Activated CD4-positive, alpha-beta T cell treated with anti-CD3 and anti-CD28 coated beads, Interleukin-2, amount 10 ng/mL, durations not matched to agents 24 days and 14 days (primary cell): Measurements from ENCODE around the gene CMTM1. TPM values are rescaled to one million over a fixed set of nuclear protein-coding genes. Genes with fewer than 3 reads are reported as not detected.
"Not testable (repeated sequence)": the region's sequence is repeated elsewhere in the genome, so short reads cannot be mapped to it uniquely, and the experiment has no call there.

Experiments
- DNase-seq: peaks from one replicate; pipeline ENCODE4 v3.0.0; 2022
- H3K27ac Mint-ChIP-seq: one replicate; pipeline ENCODE4 v1.8.0; 2022; ENCODE audit warnings: mild to moderate bottlenecking, mixed read lengths
- H3K27me3 Mint-ChIP-seq: one replicate; pipeline ENCODE4 v1.8.0; 2022; ENCODE audit warnings: mixed read lengths
- H3K36me3 Mint-ChIP-seq: one replicate; pipeline ENCODE4 v1.8.0; 2022; ENCODE audit warnings: low read depth, mild to moderate bottlenecking, mixed read lengths
- H3K4me1 Mint-ChIP-seq: one replicate; pipeline ENCODE4 v1.8.0; 2021; ENCODE audit warnings: mixed read lengths
- H3K4me3 Mint-ChIP-seq: one replicate; pipeline ENCODE4 v1.8.0; 2022; ENCODE audit warnings: mild to moderate bottlenecking, moderate library complexity, mixed read lengths
- H3K9me3 Mint-ChIP-seq: one replicate; pipeline ENCODE4 v1.8.0; 2021; ENCODE audit warnings: mixed read lengths
- intact Hi-C: fragments of 100-400 bp; cut with micrococcal nuclease; formaldehyde crosslinking; loops from one replicate; pipeline ENCODE4 v1.15.1; 2023
- total RNA-seq: library from RNA; stranded (reverse); gene quantifications from 2 replicates; pipeline ENCODE4 v1.2.3, GENCODE V29; 2022

The CMTM1 gene
- total RNA-seq, 1 donor from 2014 or later, result 13.6 TPM

GRCh38 chr16:66580605-66581209, 14.5 kb downstream of the CMTM1 start:
- no peak overlapping the region for H3K4me3 Mint-ChIP-seq
- intact Hi-C loops, result no loop called here

GRCh38 chr16:66581246-66581952, 15.2 kb downstream of the CMTM1 start:
- Mint-ChIP-seq H3K9me3 (no peaks in the 10 kb centered on the region), H3K27ac (no peak overlapping the region), H3K4me3 (no peak overlapping the region), H3K36me3 (peaks cover 23% of the 10 kb centered on the region), H3K27me3 (peaks cover 31% of the 10 kb centered on the region), H3K4me1 (peaks cover 23% of the 10 kb centered on the region)
- intact Hi-C loops, result no loop called here
- no peak for DNase-seq

More at GRCh38 chr16:66580605-66581209, 14.5 kb downstream of the CMTM1 start:
- H3K27ac Mint-ChIP-seq, result no peak overlapping the region
- DNase-seq, result no peak
- peaks cover 25% of the 10 kb centered on the region for H3K36me3 Mint-ChIP-seq
- peaks cover 31% of the 10 kb centered on the region for H3K27me3 Mint-ChIP-seq
- H3K9me3 Mint-ChIP-seq, result no peaks in the 10 kb centered on the region
- H3K4me1 Mint-ChIP-seq, result peaks cover 20% of the 10 kb centered on the region

DNA sequence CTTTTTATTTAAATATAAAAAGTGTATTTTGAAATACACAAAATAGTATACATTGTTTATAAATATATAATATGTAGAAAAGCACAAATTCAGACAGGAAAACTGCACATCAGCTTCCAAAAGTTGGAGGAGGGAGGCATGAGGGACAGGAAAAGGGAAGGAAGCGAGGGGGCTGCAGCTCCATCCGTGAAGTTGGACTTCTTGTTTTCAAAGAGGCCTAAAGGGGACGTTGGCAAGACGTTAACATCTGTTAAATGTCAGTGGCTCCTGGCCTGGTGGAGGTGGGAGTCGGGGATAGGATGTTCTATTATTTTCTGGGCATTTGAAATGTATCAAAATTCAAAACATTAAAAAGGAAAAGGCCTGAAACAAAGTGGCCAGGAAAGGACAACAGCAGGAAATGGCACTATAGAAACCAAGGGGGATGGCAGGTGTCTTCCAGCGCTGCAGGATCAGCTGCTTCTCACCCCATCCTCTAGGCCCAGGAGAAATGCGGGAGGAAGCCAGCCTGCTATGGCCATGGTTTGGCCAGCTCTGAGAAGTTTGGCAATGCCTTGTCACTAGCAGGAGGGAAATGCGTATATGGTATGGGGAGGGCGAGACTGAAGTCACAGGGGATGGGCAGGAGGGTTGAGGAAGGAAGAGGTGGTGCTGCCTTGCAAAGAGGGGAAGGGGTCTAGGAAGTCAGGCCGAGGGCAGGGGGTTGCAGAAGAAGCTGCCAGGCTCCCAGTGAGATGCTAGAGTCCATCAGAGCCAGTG, 19.4 kb downstream of the CMTM1 start:
- no peak for DNase-seq
- Mint-ChIP-seq H3K27ac (peak overlapping the region; percentile 18), H3K9me3 (no peaks in the 10 kb centered on the region), H3K36me3 (peaks cover 7% of the 10 kb centered on the region), H3K4me1 (peaks cover 43% of the 10 kb centered on the region), H3K27me3 (no peaks in the 10 kb centered on the region), H3K4me3 (peak overlapping the region; percentile 14)
- intact Hi-C loops, result no loop called here

DNA sequence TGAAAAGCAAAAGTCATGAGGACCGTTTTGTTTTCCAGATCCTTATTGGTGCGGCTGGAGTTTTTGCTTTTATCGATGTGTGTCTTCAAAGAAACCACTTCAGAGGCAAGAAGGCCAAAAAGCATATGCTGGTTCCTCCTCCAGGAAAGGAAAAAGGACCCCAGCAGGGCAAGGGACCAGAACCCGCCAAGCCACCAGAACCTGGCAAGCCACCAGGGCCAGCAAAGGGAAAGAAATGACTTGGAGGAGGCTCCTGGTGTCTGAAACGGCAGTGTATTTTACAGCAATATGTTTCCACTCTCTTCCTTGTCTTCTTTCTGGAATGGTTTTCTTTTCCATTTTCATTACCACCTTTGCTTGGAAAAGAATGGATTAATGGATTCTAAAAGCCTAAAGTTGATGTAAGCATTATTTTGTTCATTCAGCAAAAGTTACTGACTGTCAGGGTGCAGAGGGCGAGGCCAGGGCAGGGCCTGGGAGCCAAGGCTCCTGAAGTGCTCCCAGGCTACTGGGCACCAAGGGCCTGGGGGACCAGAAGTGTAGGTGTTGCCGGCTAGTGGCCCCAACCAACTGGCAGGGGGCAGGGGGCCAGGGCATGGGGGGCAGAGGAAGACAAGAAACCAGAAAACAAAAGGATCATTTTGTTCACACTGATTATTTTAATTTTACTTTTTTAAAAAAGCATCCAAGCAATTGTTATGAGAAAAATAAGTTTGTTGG, 21.8 kb downstream of the CMTM1 start:
- intact Hi-C loops, result loop anchor here (2.0 kb wide), 1 partner anchor 35 kb away; the partner anchor contains the start of gene CKLF
- H3K4me1 Mint-ChIP-seq, result peaks cover 34% of the 10 kb centered on the region
- H3K9me3 Mint-ChIP-seq, result no peaks in the 10 kb centered on the region
- DNase-seq, result peak; percentile 62
- H3K27me3 Mint-ChIP-seq, result no peaks in the 10 kb centered on the region
- peaks cover 2% of the 10 kb centered on the region for H3K36me3 Mint-ChIP-seq
- peak overlapping the region; percentile 64 for H3K4me3 Mint-ChIP-seq
- H3K27ac Mint-ChIP-seq, result peak overlapping the region; percentile 2

DNA sequence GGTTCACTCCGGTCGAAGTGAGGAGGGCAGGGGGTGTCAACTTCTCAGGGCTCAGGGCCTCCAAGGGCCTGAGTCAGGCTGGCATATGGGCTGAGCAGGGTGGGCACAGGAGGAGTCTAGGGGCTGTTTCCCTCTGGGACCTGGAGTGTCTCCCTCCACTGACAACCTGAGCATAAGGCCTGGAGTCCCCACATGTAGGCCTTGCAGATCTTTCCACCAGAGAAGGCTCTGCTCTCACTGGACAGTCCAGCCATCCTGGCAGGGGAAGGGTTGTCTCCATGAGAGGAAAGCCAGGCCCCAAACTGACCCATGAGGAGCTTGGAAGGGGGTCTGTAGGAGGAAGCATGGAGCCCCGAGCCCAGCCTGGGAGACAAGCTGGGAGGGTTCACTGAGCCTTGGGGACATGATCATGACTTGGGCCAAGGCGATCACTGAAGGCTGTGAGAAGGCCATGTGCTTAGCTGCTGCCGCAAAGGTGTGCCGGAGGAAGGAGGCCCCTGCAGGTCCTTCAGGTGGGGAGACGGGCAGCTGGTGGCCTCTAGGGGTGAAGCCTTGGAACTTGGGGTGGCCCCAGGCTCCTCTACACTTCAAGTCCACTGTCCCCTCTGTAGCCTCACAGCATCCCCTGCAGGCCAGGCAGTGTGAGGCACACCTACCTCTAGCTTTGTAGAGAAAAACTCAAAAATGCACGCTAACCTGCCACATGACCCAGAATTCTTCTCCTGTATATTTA, 22.9 kb downstream of the CMTM1 start:
- Mint-ChIP-seq H3K27ac (peak overlapping the region; percentile 56), H3K36me3 (peaks cover 2% of the 10 kb centered on the region), H3K4me1 (peaks cover 34% of the 10 kb centered on the region), H3K9me3 (no peaks in the 10 kb centered on the region), H3K4me3 (peak overlapping the region; percentile 76), H3K27me3 (no peaks in the 10 kb centered on the region)
- intact Hi-C loops, result loop anchor here (1.0 to 2.0 kb wide), 3 partner anchors 36 to 183 kb away; partner anchors contain the start of gene CKLF
- peak; percentile 89 for DNase-seq

- intact Hi-C loops, result loop anchor here (1.0 kb wide), 2 partner anchors 14 to 26 kb away; partner anchors contain the start of gene CMTM3
- no peaks in the 10 kb centered on the region for H3K27me3 Mint-ChIP-seq
- H3K36me3 Mint-ChIP-seq, result no peaks in the 10 kb centered on the region
- peak overlapping the region; percentile 63 for H3K27ac Mint-ChIP-seq
- peak; percentile 86 for DNase-seq
- H3K4me1 Mint-ChIP-seq, result peaks cover 39% of the 10 kb centered on the region
- H3K9me3 Mint-ChIP-seq, result no peaks in the 10 kb centered on the region
- H3K4me3 Mint-ChIP-seq, result peak overlapping the region; percentile 76
Observed at GRCh38 chr16:66590322-66590721, 24.1 kb downstream of the CMTM1 start.

DNA sequence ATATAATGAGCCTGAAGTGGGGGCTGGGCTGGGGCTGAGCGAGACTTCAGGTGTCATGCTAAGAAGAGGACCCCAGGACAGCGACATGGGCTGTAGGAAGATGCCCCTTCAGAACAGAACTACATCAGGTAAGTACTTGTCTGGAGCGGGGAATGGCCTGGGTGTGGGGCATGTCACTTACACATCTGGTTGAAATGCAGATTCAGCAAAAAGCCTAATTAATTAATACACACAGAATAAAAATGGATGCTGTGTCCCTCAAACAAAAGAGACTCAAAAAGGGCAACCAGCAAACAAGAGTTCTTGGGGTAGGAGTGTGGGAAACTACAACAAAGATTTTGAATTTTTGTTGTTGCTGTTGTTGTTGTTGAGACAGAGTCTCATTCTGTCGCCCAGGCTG, 24.8 kb downstream of the CMTM1 start:
- Mint-ChIP-seq H3K27ac (no peak overlapping the region), H3K4me3 (peak overlapping the region; percentile 76), H3K36me3 (no peaks in the 10 kb centered on the region), H3K4me1 (peaks cover 34% of the 10 kb centered on the region), H3K27me3 (no peaks in the 10 kb centered on the region), H3K9me3 (no peaks in the 10 kb centered on the region)
- intact Hi-C loops, result no loop called here
- DNase-seq, result no peak

DNA sequence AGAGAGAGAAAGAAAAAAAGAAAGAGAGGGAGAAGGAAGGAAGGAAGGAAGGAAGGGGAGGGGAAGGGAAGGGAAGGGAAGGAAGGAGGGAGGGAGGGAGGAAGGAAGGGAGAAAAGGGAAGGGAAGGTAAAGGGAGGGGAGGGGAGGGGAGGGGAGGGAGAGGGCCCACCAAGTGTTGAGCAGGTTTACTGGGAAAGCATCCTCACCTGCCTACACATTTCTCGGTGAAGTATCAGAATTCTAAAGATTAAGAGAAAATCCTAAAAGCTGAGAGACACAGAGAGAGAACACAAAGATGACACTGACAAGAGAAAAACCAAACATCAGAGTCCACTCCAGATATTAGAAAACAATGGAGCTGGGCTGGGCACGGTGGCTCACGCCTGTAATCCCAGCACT, 26.0 kb downstream of the CMTM1 start:
- DNase-seq, result no peak
- H3K4me3 Mint-ChIP-seq, result no peak overlapping the region
- H3K27me3 Mint-ChIP-seq, result no peaks in the 10 kb centered on the region
- no peaks in the 10 kb centered on the region for H3K9me3 Mint-ChIP-seq
- intact Hi-C loops, result no loop called here
- no peaks in the 10 kb centered on the region for H3K36me3 Mint-ChIP-seq
- H3K4me1 Mint-ChIP-seq, result peaks cover 37% of the 10 kb centered on the region
- no peak overlapping the region for H3K27ac Mint-ChIP-seq

DNA sequence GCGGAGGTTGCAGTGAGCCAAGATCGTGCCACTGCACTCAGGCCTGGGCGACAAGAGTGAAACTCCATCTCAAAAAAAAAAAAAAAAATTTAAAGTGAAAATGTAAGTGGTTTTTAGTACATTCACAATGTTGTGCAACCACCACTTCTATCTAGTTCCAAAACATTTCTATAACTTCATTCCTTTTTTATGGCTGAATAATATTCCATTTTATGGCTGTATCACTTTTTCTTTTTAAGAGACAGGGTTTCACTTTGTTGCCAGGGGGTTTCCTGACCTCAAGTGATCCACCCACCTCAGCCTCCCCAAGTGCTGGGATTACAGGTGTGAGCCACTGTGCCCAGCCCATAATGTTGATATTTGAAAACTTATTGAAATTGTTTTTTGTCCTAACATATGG, 26.6 kb downstream of the CMTM1 start:
- Mint-ChIP-seq H3K27me3 (no peaks in the 10 kb centered on the region), H3K4me1 (peaks cover 35% of the 10 kb centered on the region), H3K9me3 (no peaks in the 10 kb centered on the region), H3K27ac (no peak overlapping the region), H3K36me3 (no peaks in the 10 kb centered on the region), H3K4me3 (no peak overlapping the region)
- no peak for DNase-seq
- intact Hi-C loops, result no loop called here

DNA sequence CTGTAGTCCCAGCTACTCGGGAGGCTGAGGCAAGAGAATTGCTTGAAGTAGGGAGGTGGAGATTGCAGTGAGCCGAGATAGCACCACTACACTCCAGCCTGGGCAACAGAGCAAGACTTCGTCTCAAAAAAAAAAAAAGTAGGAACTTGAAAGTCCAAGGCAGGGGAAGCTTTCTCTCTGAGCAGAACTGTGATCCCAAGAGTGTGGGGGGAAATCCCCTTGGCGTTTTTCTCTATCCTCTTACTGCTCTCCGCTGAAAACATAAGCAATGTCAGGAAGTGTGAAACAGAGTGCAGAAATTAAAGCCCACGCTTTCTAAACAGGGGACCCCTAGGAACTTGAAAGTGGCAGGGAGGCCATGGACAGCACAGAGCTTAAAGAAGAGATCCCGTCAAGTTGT, 28.5 kb downstream of the CMTM1 start:
- Mint-ChIP-seq H3K4me3 (no peak overlapping the region), H3K27me3 (no peaks in the 10 kb centered on the region), H3K27ac (peak overlapping the region; percentile 49), H3K9me3 (no peaks in the 10 kb centered on the region), H3K4me1 (peaks cover 37% of the 10 kb centered on the region), H3K36me3 (no peaks in the 10 kb centered on the region)
- intact Hi-C loops, result no loop called here
- DNase-seq, result no peak

DNA sequence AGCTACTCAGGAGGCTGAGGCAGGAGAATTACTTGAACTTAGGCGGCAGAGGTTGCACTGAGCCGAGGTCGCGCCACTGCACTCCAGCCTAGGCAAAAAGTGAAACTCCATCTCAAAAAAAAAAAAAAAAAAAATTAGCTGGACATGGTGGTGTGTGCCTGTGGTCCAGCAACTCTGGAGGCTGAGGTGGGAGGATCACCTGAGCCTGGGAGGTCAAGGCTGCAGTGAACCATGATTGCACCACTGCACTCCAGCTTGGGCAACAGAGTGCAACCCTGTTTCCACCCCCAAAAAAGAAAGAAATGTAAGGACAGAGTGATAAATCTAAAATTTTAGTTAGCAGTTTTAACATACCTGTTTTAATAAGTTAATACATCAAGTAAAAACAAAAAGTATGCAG, 30.3 kb downstream of the CMTM1 start:
- H3K4me3 Mint-ChIP-seq, H3K27me3 Mint-ChIP-seq, DNase-seq, intact Hi-C loops, H3K36me3 Mint-ChIP-seq, H3K9me3 Mint-ChIP-seq: not testable (repeated sequence)
- peak overlapping the region; percentile 80 for H3K27ac Mint-ChIP-seq
- peaks cover 34% of the 10 kb centered on the region for H3K4me1 Mint-ChIP-seq

DNA sequence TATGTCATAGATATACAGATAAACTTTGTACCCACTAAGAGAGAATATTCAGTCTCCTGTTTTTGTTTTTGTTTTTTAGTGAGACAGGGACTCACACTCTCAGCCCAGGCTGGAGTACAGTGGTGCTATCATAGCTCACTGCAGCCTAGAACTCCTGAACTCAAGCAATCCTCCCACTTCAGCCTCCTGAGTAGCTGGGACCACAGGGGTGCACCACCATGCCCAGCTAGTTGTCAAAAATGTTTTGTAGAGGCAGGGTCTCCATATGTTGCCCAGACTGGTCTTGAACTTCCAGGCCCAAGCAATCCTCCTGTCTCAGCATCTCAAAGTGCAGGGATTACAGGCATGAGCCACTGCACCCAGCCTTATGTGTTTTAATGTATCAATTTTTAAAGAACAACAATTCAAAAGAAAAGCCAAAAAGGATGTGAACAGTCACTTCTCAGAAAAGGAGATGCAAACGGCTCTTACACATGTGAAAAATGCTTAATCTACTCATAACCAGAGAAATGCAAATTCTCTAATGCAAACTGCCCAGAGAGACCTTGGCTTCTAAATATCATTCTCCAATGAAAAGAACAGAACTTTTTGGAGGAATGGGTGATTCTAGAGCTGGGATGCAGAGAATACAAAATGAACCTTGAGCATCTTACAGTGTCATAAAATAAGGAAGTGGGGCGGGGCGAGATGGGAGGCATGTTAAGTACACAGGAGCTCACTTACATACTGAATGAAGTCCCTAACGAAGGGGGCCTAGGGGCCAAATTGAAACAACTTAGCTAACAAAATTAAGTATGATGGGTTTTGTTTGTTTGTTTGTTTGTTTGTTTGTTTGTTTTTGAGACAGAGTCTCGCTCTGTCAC, 31.0 kb downstream of the CMTM1 start:
- H3K27ac Mint-ChIP-seq, result peak overlapping the region; percentile 80
- peaks cover 5% of the 10 kb centered on the region for H3K36me3 Mint-ChIP-seq
- intact Hi-C loops, result loop anchor here (1.0 kb wide), 1 partner anchor 8 kb away; no protein-coding TSS in a partner anchor
- peak overlapping the region; percentile 47 for H3K4me3 Mint-ChIP-seq
- no peaks in the 10 kb centered on the region for H3K9me3 Mint-ChIP-seq
- peak; percentile 74 for DNase-seq
- peaks cover 34% of the 10 kb centered on the region for H3K4me1 Mint-ChIP-seq
- no peaks in the 10 kb centered on the region for H3K27me3 Mint-ChIP-seq
